K562 (cell line): ENCODE data around the gene PDE6D. TPM values are rescaled to one million over a fixed set of nuclear protein-coding genes. Genes with fewer than 3 reads are reported as not detected.
A peak's percentile ranks its signal among the peaks of the same experiment; 100 is the strongest.

Experiments
- CTCF ChIP-seq, 3 experiments: IDR thresholded peaks in 2 of 3; conservative IDR thresholded peaks in 1 of 3; 2 replicates each; pipeline ENCODE4 v1.5.1; 2011 to 2012; ENCODE audit warnings: low read length in 3 of 3, mild to moderate bottlenecking in 3 of 3, control low read depth in 2 of 3, improper control_type of control experiment in 1 of 3, inconsistent platforms in 1 of 3, low read depth in 1 of 3, mixed read lengths in 1 of 3, moderate library complexity in 1 of 3; ENCODE audit not compliant: insufficient read depth in 2 of 3
- FIP1L1 ChIP-seq: fragments of 200-400 bp; formaldehyde crosslinking; IDR thresholded peaks from 2 replicates; pipeline ENCODE4 v1.6.1; 2018; ENCODE audit warnings: mild to moderate bottlenecking, low read depth, low read length; ENCODE audit not compliant: poor library complexity, severe bottlenecking
- HMGN3 ChIP-seq: IDR thresholded peaks from 2 replicates; pipeline ENCODE4 v1.6.1; 2011; ENCODE audit warnings: borderline replicate concordance, low read depth, mild to moderate bottlenecking, mixed read lengths, low read length; ENCODE audit not compliant: insufficient read length; ENCODE audit errors: extremely low read depth
- HOMEZ ChIP-seq: fragments of 250-450 bp; sonication (Bioruptor Pico); IDR thresholded peaks from 2 replicates; pipeline ENCODE4 v1.4.0; 2020; ENCODE audit warnings: mild to moderate bottlenecking, moderate library complexity
- L3MBTL2 ChIP-seq: fragments of 450-650 bp; IDR thresholded peaks from 2 replicates; pipeline ENCODE4 v1.6.1; 2016; ENCODE audit warnings: mild to moderate bottlenecking, moderate library complexity
- MCM5 ChIP-seq: fragments of 450-650 bp; IDR thresholded peaks from 2 replicates; pipeline ENCODE4 v1.6.1; 2016; ENCODE audit warnings: low read depth
- MIER1 ChIP-seq: fragments of 450-650 bp; IDR thresholded peaks from 2 replicates; pipeline ENCODE4 v1.6.1; 2016; ENCODE audit warnings: antibody characterized with exemption, mild to moderate bottlenecking, low read depth
- MYC ChIP-seq, 2 experiments: fragments of 250-450 bp in 1 of 2; sonication (Bioruptor Pico) in 1 of 2; IDR thresholded peaks; 2 replicates each; pipeline versions ENCODE4 v1.5.1 to v1.6.1; 2012 to 2021; ENCODE audit warnings: low read depth in 2 of 2, borderline replicate concordance in 1 of 2, improper control_type of control experiment in 1 of 2, low read length in 1 of 2, mild to moderate bottlenecking in 1 of 2, moderate library complexity in 1 of 2
- NUFIP1 ChIP-seq: fragments of 450-650 bp; IDR thresholded peaks from 2 replicates; pipeline ENCODE4 v1.6.1; 2018; ENCODE audit not compliant: partially characterized antibody
- POLR2H ChIP-seq: IDR thresholded peaks from 2 replicates; pipeline ENCODE4 v1.6.1; 2016; ENCODE audit warnings: missing genetic modification characterization, low read depth, mild to moderate bottlenecking, control low read depth, missing compliant biosample characterization, moderate library complexity
- SIRT6 ChIP-seq: IDR thresholded peaks from one replicate; pipeline ENCODE4 v1.6.1; 2012; ENCODE audit warnings: low read depth, mild to moderate bottlenecking, control low read depth, inconsistent platforms, low read length, moderate library complexity
- SMARCB1 ChIP-seq: IDR thresholded peaks from 2 replicates; pipeline ENCODE4 v1.6.1; 2011; ENCODE audit warnings: improper control_type of control experiment, low read depth; ENCODE audit not compliant: insufficient read length
- SRSF7 ChIP-seq: fragments of 200-400 bp; formaldehyde crosslinking; optimal IDR thresholded peaks from 2 replicates; pipeline ENCODE3; 2017; ENCODE audit warnings: mild to moderate bottlenecking, low read depth, low read length
- STAG1 ChIP-seq: sonication (generic); formaldehyde crosslinking; IDR thresholded peaks from 2 replicates; pipeline ENCODE4 v1.5.0; 2020; ENCODE audit warnings: missing genetic modification reagents, borderline replicate concordance
- XRCC5 ChIP-seq: fragments of 200-400 bp; formaldehyde crosslinking; IDR thresholded peaks from 2 replicates; pipeline ENCODE4 v1.6.1; 2017; ENCODE audit warnings: low read depth, mild to moderate bottlenecking, low read length
- ZNF583 ChIP-seq: fragments of 250-450 bp; sonication (Bioruptor Pico); IDR thresholded peaks from 2 replicates; pipeline ENCODE4 v1.4.0; 2020
- ZNF778 ChIP-seq: fragments of 450-650 bp; formaldehyde crosslinking; IDR thresholded peaks from 2 replicates; pipeline ENCODE4 v1.4.0; 2020; ENCODE audit warnings: mild to moderate bottlenecking, moderate library complexity
- polyA plus RNA-seq, 8 experiments: library from polyadenylated mRNA; depleted of rRNA in 4 of 8; stranded (reverse) in 5 of 8; unstranded in 3 of 8; fragments of >200 nt; fragmentation: Nextera tagmentation in 2 of 8; fragmentation: Illumina TruSeq in 1 of 8; extraction: Ambion mirVana in 2 of 8; extraction: Trizol in 1 of 8; gene quantifications; 2 replicates each; pipeline versions ENCODE4 v1.2.1 to v1.2.3, GENCODE V29; 2011 to 2014; ENCODE audit warnings: inconsistent platforms in 1 of 8, missing spikeins in 1 of 8
- total RNA-seq, 7 experiments: library from RNA; depleted of rRNA in 6 of 7; stranded (reverse); fragments of >200 nt in 6 of 7; fragmentation: Illumina TruSeq in 2 of 7; extraction: Trizol in 2 of 7; gene quantifications; 2 replicates each; pipeline versions ENCODE4 v1.2.1 to v1.2.3, GENCODE V29; 2011 to 2021; ENCODE audit warnings: low replicate concordance in 1 of 7
- TF ChIP-seq, protein P1 (sequence below): fragments of 450-650 bp; IDR thresholded peaks from 2 replicates; pipeline ENCODE4 v1.6.1; 2017; ENCODE audit warnings: antibody characterized with exemption
- TF ChIP-seq, protein P2 (sequence below): fragments of 200-400 bp; formaldehyde crosslinking; IDR thresholded peaks from 2 replicates; pipeline ENCODE4 v1.6.1; 2017; ENCODE audit warnings: mild to moderate bottlenecking, low read depth, low read length, moderate library complexity

The PDE6D gene
- total and polyA plus RNA-seq, 9 of the 15 experiments (the other 6 are each of a cell fraction or from before 2014, with no cell fraction given), result 0.65 to 11.6 (median 7.0) TPM

DNA sequence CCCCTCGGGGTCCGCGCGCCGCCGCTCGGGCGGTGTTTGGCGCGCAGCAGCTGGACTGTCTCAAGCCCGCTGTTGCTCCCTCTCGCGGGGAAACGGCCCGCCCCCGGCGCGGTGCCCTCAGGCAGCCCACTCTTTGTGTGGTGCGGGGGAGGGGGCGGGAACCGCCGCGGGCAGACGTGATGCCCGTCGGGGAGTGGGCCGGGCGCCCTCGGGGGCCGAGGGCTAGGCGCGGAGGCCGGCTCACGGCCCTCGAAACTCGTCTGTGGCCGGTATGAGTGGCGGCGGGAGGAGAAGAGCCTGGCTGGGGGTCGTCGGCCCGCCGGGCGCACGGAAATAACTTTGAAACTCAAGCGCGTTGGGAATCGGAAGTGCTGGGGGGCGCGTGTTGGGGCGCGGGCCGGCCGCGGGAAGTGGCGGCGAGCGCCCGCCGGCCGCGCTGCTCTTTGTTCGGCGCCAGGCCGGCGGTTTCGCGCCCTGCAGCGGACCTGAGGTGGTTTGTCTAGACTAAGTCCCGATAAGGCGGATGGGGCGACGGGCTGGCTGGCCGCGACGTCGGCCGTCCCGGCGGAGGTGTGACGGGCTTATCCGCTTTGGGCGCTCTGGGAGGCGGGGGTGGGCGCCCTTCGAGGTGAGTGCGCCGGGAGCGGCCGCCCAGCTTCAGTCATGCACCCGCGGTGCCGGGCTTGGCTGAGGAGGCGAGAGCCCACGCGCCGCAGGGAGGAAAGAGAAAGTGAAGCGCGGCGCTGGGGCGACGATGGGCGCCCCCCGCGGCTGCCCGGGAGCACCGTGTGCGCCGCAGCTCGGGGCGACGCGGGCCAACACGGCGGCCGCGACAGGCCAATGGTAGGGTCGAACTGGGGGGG is 72.1 kb downstream of the PDE6D start (continued):
- TF ChIP-seq FIP1L1, result peak; percentile 98
- TF ChIP-seq CTCF (IDR thresholded peaks at IDR 0.05 in 2 of 3, conservative IDR thresholded peaks at IDR 0.05 in 1 of 3; ENCODE audit: insufficient read depth in 2 of 3, low read depth in 1 of 3, low read length in 3 of 3), result peak in 1 of 3 experiments; percentile 10; a peak in 1 of 6 replicates
- TF ChIP-seq MCM5, result no peak
- TF ChIP-seq, protein P1, sequence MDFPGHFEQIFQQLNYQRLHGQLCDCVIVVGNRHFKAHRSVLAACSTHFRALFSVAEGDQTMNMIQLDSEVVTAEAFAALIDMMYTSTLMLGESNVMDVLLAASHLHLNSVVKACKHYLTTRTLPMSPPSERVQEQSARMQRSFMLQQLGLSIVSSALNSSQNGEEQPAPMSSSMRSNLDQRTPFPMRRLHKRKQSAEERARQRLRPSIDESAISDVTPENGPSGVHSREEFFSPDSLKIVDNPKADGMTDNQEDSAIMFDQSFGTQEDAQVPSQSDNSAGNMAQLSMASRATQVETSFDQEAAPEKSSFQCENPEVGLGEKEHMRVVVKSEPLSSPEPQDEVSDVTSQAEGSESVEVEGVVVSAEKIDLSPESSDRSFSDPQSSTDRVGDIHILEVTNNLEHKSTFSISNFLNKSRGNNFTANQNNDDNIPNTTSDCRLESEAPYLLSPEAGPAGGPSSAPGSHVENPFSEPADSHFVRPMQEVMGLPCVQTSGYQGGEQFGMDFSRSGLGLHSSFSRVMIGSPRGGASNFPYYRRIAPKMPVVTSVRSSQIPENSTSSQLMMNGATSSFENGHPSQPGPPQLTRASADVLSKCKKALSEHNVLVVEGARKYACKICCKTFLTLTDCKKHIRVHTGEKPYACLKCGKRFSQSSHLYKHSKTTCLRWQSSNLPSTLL, result no peak
- no peak for TF ChIP-seq MIER1
- no peak for TF ChIP-seq HMGN3
- TF ChIP-seq SMARCB1, result no peak
- TF ChIP-seq SRSF7, result no peak
- no peak for TF ChIP-seq MYC (IDR thresholded peaks at IDR 0.05; ENCODE audit: low read depth, low read length)
- TF ChIP-seq MYC (CRISPR knock-in tag; IDR thresholded peaks at IDR 0.05; ENCODE audit: borderline replicate concordance, low read depth), result no peak
- TF ChIP-seq SIRT6, result no peak
- no peak for TF ChIP-seq NUFIP1
- TF ChIP-seq XRCC5, result no peak
- no peak for TF ChIP-seq HOMEZ (CRISPR knock-in tag)
- TF ChIP-seq POLR2H (tag), result no peak; the same call in 1 of the 2 replicates
- TF ChIP-seq STAG1 (CRISPR knock-in tag), result no peak
- no peak for TF ChIP-seq ZNF778 (CRISPR knock-in tag)
- TF ChIP-seq L3MBTL2, result peak; percentile 7; the same call in 1 of the 2 replicates
- no peak for TF ChIP-seq ZNF583 (CRISPR knock-in tag)
- TF ChIP-seq, protein P2, sequence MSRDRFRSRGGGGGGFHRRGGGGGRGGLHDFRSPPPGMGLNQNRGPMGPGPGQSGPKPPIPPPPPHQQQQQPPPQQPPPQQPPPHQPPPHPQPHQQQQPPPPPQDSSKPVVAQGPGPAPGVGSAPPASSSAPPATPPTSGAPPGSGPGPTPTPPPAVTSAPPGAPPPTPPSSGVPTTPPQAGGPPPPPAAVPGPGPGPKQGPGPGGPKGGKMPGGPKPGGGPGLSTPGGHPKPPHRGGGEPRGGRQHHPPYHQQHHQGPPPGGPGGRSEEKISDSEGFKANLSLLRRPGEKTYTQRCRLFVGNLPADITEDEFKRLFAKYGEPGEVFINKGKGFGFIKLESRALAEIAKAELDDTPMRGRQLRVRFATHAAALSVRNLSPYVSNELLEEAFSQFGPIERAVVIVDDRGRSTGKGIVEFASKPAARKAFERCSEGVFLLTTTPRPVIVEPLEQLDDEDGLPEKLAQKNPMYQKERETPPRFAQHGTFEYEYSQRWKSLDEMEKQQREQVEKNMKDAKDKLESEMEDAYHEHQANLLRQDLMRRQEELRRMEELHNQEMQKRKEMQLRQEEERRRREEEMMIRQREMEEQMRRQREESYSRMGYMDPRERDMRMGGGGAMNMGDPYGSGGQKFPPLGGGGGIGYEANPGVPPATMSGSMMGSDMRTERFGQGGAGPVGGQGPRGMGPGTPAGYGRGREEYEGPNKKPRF, result peak; percentile 85
